ENCODE results near the gene ZNF185. TPM values are rescaled to one million over a fixed set of nuclear protein-coding genes. Genes with fewer than 3 reads are reported as not detected.

Gene ZNF185
- total RNA-seq, 2 donors from 2014 or later, result 8.1 to 8.5 TPM

GRCh38 chrX:152913346-152913745, 15.5 kb downstream of the ZNF185 start:
- H3K9me3 ChIP-seq, result no peaks in the 10 kb centered on the region
- ATAC-seq (ENCODE audit: insufficient number of reproducible peaks, low FRiP score, low read depth) (no peak), DNase-seq (ENCODE audit: low spot score) (no peak)
- H3K27ac ChIP-seq, result no peak overlapping the region
- H3K27me3 ChIP-seq (replicated peaks; ENCODE audit: insufficient read depth), result no peaks in the 10 kb centered on the region
- no peak overlapping the region for H3K4me3 ChIP-seq
- no peaks in the 10 kb centered on the region for H3K4me1 ChIP-seq (ENCODE audit: control insufficient read depth in 1 of 2, low read depth in 2 of 2)
- TF ChIP-seq CTCF (IDR thresholded peaks at IDR 0.05), result no peak
- no peaks in the 10 kb centered on the region for H3K36me3 ChIP-seq

GRCh38 chrX:152913910-152914309, 16.0 kb downstream of the ZNF185 start:
- DNase-seq (ENCODE audit: low spot score), result no peak
- TF ChIP-seq CTCF (IDR thresholded peaks at IDR 0.05), result no peak
- H3K4me1 ChIP-seq (ENCODE audit: control insufficient read depth in 1 of 2, low read depth in 2 of 2), result no peaks in the 10 kb centered on the region
- ATAC-seq (ENCODE audit: insufficient number of reproducible peaks, low FRiP score, low read depth), result no peak
- no peaks in the 10 kb centered on the region for H3K9me3 ChIP-seq
- no peak overlapping the region for H3K4me3 ChIP-seq
- no peaks in the 10 kb centered on the region for H3K36me3 ChIP-seq
- no peaks in the 10 kb centered on the region for H3K27me3 ChIP-seq (replicated peaks; ENCODE audit: insufficient read depth)
- H3K27ac ChIP-seq, result no peak overlapping the region

GRCh38 chrX:152915541-152916241, 17.8 kb downstream of the ZNF185 start:
- no peaks in the 10 kb centered on the region for H3K9me3 ChIP-seq
- DNase-seq (ENCODE audit: low spot score) (no peak), ATAC-seq (ENCODE audit: insufficient number of reproducible peaks, low FRiP score, low read depth) (no peak)
- H3K4me3 ChIP-seq, result no peak overlapping the region
- no peaks in the 10 kb centered on the region for H3K4me1 ChIP-seq (ENCODE audit: control insufficient read depth in 1 of 2, low read depth in 2 of 2)
- no peak overlapping the region for H3K27ac ChIP-seq
- H3K27me3 ChIP-seq (replicated peaks; ENCODE audit: insufficient read depth), result no peaks in the 10 kb centered on the region
- TF ChIP-seq CTCF (IDR thresholded peaks at IDR 0.05), result peak; percentile 39
- H3K36me3 ChIP-seq, result no peaks in the 10 kb centered on the region

- Histone ChIP-seq H3K36me3 (no peaks in the 10 kb centered on the region), H3K4me1 (ENCODE audit: control insufficient read depth in 1 of 2, low read depth in 2 of 2) (no peaks in the 10 kb centered on the region), H3K9me3 (no peaks in the 10 kb centered on the region), H3K27me3 (replicated peaks; ENCODE audit: insufficient read depth) (no peaks in the 10 kb centered on the region), H3K4me3 (no peak overlapping the region), H3K27ac (no peak overlapping the region)
- DNase-seq (ENCODE audit: low spot score) (no peak), ATAC-seq (ENCODE audit: insufficient number of reproducible peaks, low FRiP score, low read depth) (no peak)
- TF ChIP-seq CTCF (IDR thresholded peaks at IDR 0.05), result no peak
These were observed 20.1 kb downstream of the ZNF185 start for GRCh38 chrX:152917656-152918579.

GRCh38 chrX:152918707-152919106, 20.8 kb downstream of the ZNF185 start:
- Histone ChIP-seq H3K4me1 (ENCODE audit: control insufficient read depth in 1 of 2, low read depth in 2 of 2) (no peaks in the 10 kb centered on the region), H3K4me3 (no peak overlapping the region), H3K27me3 (replicated peaks; ENCODE audit: insufficient read depth) (no peaks in the 10 kb centered on the region), H3K36me3 (no peaks in the 10 kb centered on the region), H3K27ac (no peak overlapping the region), H3K9me3 (no peaks in the 10 kb centered on the region)
- TF ChIP-seq CTCF (IDR thresholded peaks at IDR 0.05), result no peak
- DNase-seq (ENCODE audit: low spot score), result no peak
- ATAC-seq (ENCODE audit: insufficient number of reproducible peaks, low FRiP score, low read depth), result no peak

Measured in thoracic aorta (tissue), 2 donors.